Stimulated activated CD8-positive, alpha-beta memory T cell treated with anti-CD3 and anti-CD28 coated beads, Interleukin-2, amount 100 ng/mL, for 48 hours (primary cell): ENCODE data around the gene CLDN5.

ENCODE experiments used
- DNase-seq, 2 donors: peaks; one replicate each; pipeline ENCODE4 v3.0.0-alpha.2; 2020; ENCODE audit warnings: low read depth in 2 of 2

The CLDN5 gene

GRCh38 chr22:19480789-19481188 is 43.4 kb downstream of the CLDN5 start:
- DNase-seq = no peak

GRCh38 chr22:19480173-19480568 is 44.0 kb downstream of the CLDN5 start:
- no peak for DNase-seq

GRCh38 chr22:19479355-19480172 is 44.6 kb downstream of the CLDN5 start, which contains the start of gene CDC45:
TSS of gene CDC45 (plus strand) at chr22:19479920. CDS start at chr22:19479969, 49 bp downstream.
- peak; percentile 85 to 90 for DNase-seq

- peak; percentile 65 to 72 for DNase-seq
Measured at GRCh38 chr22:19478901-19479354, 45.3 kb downstream of the CLDN5 start, which contains the start of gene UFD1. TSS of gene UFD1 (minus strand) at chr22:19479193. CDS start at chr22:19479085, 108 bp downstream.

GRCh38 chr22:19478045-19478900 is 45.9 kb downstream of the CLDN5 start:
- no peak for DNase-seq

GRCh38 chr22:19477321-19478044 is 46.7 kb downstream of the CLDN5 start:
- no peak for DNase-seq

- no peak for DNase-seq
Measured at GRCh38 chr22:19476023-19476422, 48.2 kb downstream of the CLDN5 start.

- no peak for DNase-seq
Measured at GRCh38 chr22:19473578-19473977, 50.6 kb downstream of the CLDN5 start.
